H1 (cell line): ENCODE measurements around the gene BGLAP. TPM values are rescaled to one million over a fixed set of nuclear protein-coding genes. Genes with fewer than 3 reads are reported as not detected.

Source experiments
- CTCF ChIA-PET: fragments of 300-600 bp; sonication (Branson Sonifier 250); formaldehyde crosslinking; loops from one replicate; lab custom pipeline; 2021; ENCODE audit not compliant: partially characterized antibody; lab: Charles Lee
- POLR2A ChIA-PET: fragments of 300-600 bp; sonication (Branson Sonifier 250); formaldehyde crosslinking; loops from one replicate; lab custom pipeline; 2021; ENCODE audit warnings: inconsistent platforms; ENCODE audit not compliant: partially characterized antibody; lab: Charles Lee
- DNase-seq, 2 experiments: peaks; one replicate each; pipeline versions ENCODE4 v3.0.0 to v3.0.0-alpha.2; 2010 to 2022; ENCODE audit warnings: low spot score in 2 of 2, low read depth in 1 of 2, mixed read lengths in 1 of 2
- FAIRE-seq: peaks from 2 replicates; lab custom pipeline; 2011; peaks lifted over from hg19 to GRCh38; lab: Jason Lieb, UNC
- H2AFZ ChIP-seq: 2 replicates; pipeline ENCODE4 v1.8.1; 2012; ENCODE audit warnings: low read length, inconsistent platforms
- H2AK5ac ChIP-seq: 2 replicates; pipeline ENCODE4 v1.6.1; 2013; ENCODE audit warnings: low read depth, low read length
- H2BK120ac ChIP-seq: replicated peaks from 2 replicates; pipeline ENCODE3; 2013; ENCODE audit warnings: low read depth, low read length, inconsistent platforms
- H2BK12ac ChIP-seq: 2 replicates; pipeline ENCODE4 v1.6.1; 2013; ENCODE audit warnings: low read depth, low read length
- H2BK15ac ChIP-seq: 2 replicates; pipeline ENCODE4 v1.6.1; 2013; ENCODE audit warnings: low read length
- H2BK20ac ChIP-seq: 2 replicates; pipeline ENCODE4 v1.6.1; 2013; ENCODE audit warnings: low read length
- H2BK5ac ChIP-seq: 2 replicates; pipeline ENCODE4 v1.6.1; 2013; ENCODE audit warnings: low read depth, low read length
- H3K14ac ChIP-seq: 2 replicates; pipeline ENCODE4 v1.6.1; 2013; ENCODE audit warnings: inconsistent platforms; ENCODE audit not compliant: insufficient read length
- H3K18ac ChIP-seq: 2 replicates; pipeline ENCODE4 v1.6.1; 2013; ENCODE audit warnings: low read length; ENCODE audit errors: extremely low read depth
- H3K23ac ChIP-seq: 2 replicates; pipeline ENCODE4 v1.6.1; 2013; ENCODE audit warnings: inconsistent platforms; ENCODE audit not compliant: insufficient read length
- H3K23me2 ChIP-seq: 2 replicates; pipeline ENCODE4 v1.6.1; 2013; ENCODE audit warnings: low read depth, low read length
- H3K27ac ChIP-seq: 2 replicates; pipeline ENCODE4 v1.6.1; 2011; ENCODE audit warnings: low read depth, low read length, inconsistent platforms
- H3K27me3 ChIP-seq, 4 experiments: replicated peaks in 1 of 4; 1 replicate in 1 of 4; 2 replicates in 3 of 4; pipeline versions ENCODE4 v1.6.1 to v1.8.1; 2011 to 2013; ENCODE audit warnings: low read length in 3 of 4, mild to moderate bottlenecking in 3 of 4, inconsistent platforms in 2 of 4, mixed read lengths in 2 of 4, moderate library complexity in 1 of 4; ENCODE audit not compliant: control insufficient read depth in 3 of 4, insufficient read depth in 3 of 4; ENCODE audit errors: extremely low read depth in 1 of 4
- H3K36me3 ChIP-seq, 4 experiments: 2 replicates each; pipeline versions ENCODE4 v1.6.1 to v1.8.1; 2011 to 2013; ENCODE audit warnings: mild to moderate bottlenecking in 4 of 4, low read length in 3 of 4, moderate library complexity in 2 of 4, control low read depth in 1 of 4, inconsistent platforms in 1 of 4; ENCODE audit not compliant: insufficient read depth in 4 of 4, control insufficient read depth in 2 of 4
- H3K4ac ChIP-seq: replicated peaks from 2 replicates; pipeline ENCODE3; 2013; ENCODE audit warnings: low read length, low read depth, mixed read lengths, inconsistent platforms; ENCODE audit not compliant: insufficient read length
- H3K4me1 ChIP-seq, 4 experiments: replicated peaks in 1 of 4; 1 replicate in 1 of 4; 2 replicates in 3 of 4; pipeline versions ENCODE4 v1.6.1 to v1.8.1; 2011 to 2013; ENCODE audit warnings: low read length in 3 of 4, inconsistent platforms in 2 of 4, mixed read lengths in 1 of 4; ENCODE audit not compliant: insufficient read depth in 4 of 4, control insufficient read depth in 3 of 4
- H3K4me2 ChIP-seq, 2 experiments: 2 replicates each; pipeline versions ENCODE4 v1.6.1 to v1.8.1; 2011 to 2013; ENCODE audit warnings: low read depth in 2 of 2, low read length in 2 of 2, control low read depth in 1 of 2, inconsistent platforms in 1 of 2, mild to moderate bottlenecking in 1 of 2; ENCODE audit not compliant: insufficient read depth in 1 of 2
- H3K4me3 ChIP-seq, 4 experiments: fragments of 200-600, 300-600 bp in 1 of 4; sonication (generic), shearing (Covaris generic), sonication (Bioruptor Twin) in 1 of 4; 2 replicates each; pipeline versions ENCODE4 v1.5.1 to v1.8.1; 2011 to 2016; ENCODE audit warnings: low read length in 4 of 4, low read depth in 3 of 4, control low read depth in 2 of 4, inconsistent platforms in 2 of 4, mild to moderate bottlenecking in 2 of 4, mixed read lengths in 1 of 4, moderate library complexity in 1 of 4; ENCODE audit not compliant: insufficient read depth in 2 of 4; ENCODE audit errors: extremely low read depth in 1 of 4
- H3K56ac ChIP-seq: replicated peaks from 2 replicates; pipeline ENCODE3; 2013; ENCODE audit warnings: low read depth, mild to moderate bottlenecking, mixed read lengths, low read length, inconsistent platforms; ENCODE audit not compliant: insufficient read length
- H3K79me1 ChIP-seq: 2 replicates; pipeline ENCODE4 v1.6.1; 2013; ENCODE audit warnings: low read depth, low read length, control low read depth
- H3K79me2 ChIP-seq, 2 experiments: 2 replicates each; pipeline versions ENCODE4 v1.6.1 to v1.8.1; 2012 to 2013; ENCODE audit warnings: low read length in 2 of 2, mild to moderate bottlenecking in 2 of 2, inconsistent platforms in 1 of 2; ENCODE audit not compliant: insufficient read depth in 2 of 2, control insufficient read depth in 1 of 2
- H3K9ac ChIP-seq, 4 experiments: replicated peaks in 1 of 4; 1 replicate in 1 of 4; 2 replicates in 3 of 4; pipeline versions ENCODE4 v1.6.1 to v1.8.1; 2011 to 2013; ENCODE audit warnings: low read depth in 3 of 4, low read length in 3 of 4, control low read depth in 2 of 4, mild to moderate bottlenecking in 2 of 4, moderate library complexity in 2 of 4, inconsistent platforms in 1 of 4; ENCODE audit errors: extremely low read depth in 1 of 4
- H3K9me3 ChIP-seq, 2 experiments: 2 replicates each; pipeline versions ENCODE4 v1.6.1 to v1.8.1; 2012 to 2013; ENCODE audit warnings: mild to moderate bottlenecking in 2 of 2, moderate library complexity in 2 of 2, control low read depth in 1 of 2, inconsistent platforms in 1 of 2, low read depth in 1 of 2, low read length in 1 of 2, mixed read lengths in 1 of 2; ENCODE audit not compliant: insufficient read depth in 2 of 2
- H4K20me1 ChIP-seq, 2 experiments: replicated peaks in 1 of 2; 2 replicates each; pipeline versions ENCODE3 to v1.8.1; 2011 to 2013; ENCODE audit warnings: inconsistent platforms in 2 of 2, low read length in 2 of 2, mild to moderate bottlenecking in 1 of 2; ENCODE audit not compliant: insufficient read depth in 2 of 2, control insufficient read depth in 1 of 2
- H4K5ac ChIP-seq: 2 replicates; pipeline ENCODE4 v1.6.1; 2013; ENCODE audit warnings: low read length, low read depth, mixed read lengths, inconsistent platforms; ENCODE audit not compliant: insufficient read length
- H4K8ac ChIP-seq: 2 replicates; pipeline ENCODE4 v1.8.0; 2013; ENCODE audit warnings: mild to moderate bottlenecking, moderate library complexity, low read length, inconsistent platforms; ENCODE audit not compliant: insufficient read depth; ENCODE audit errors: extremely low read depth
- H4K91ac ChIP-seq: replicated peaks from 2 replicates; pipeline ENCODE3; 2013; ENCODE audit warnings: low read length, mixed read lengths, inconsistent platforms; ENCODE audit not compliant: insufficient read length
- ATF3 ChIP-seq: IDR thresholded peaks from 2 replicates; pipeline ENCODE4 v1.6.1; 2011; ENCODE audit warnings: low read depth, mild to moderate bottlenecking, low read length; ENCODE audit not compliant: insufficient read depth
- BRCA1 ChIP-seq: IDR thresholded peaks from 2 replicates; pipeline ENCODE4 v1.6.1; 2012; ENCODE audit warnings: low read depth, low read length, improper control_type of control experiment
- CBX8 ChIP-seq: fragments of 300-800, 300-1000 bp; sonication (generic); IDR thresholded peaks from 2 replicates; pipeline ENCODE4 v1.7.1; 2016; ENCODE audit warnings: low read depth, low read length, borderline replicate concordance
- TAF7 ChIP-seq: optimal IDR thresholded peaks from 2 replicates; pipeline ENCODE3; 2011; ENCODE audit warnings: low read depth, mild to moderate bottlenecking, inconsistent platforms, low read length, moderate library complexity, borderline replicate concordance
- YY1 ChIP-seq: IDR thresholded peaks from 2 replicates; pipeline ENCODE4 v1.6.1; 2011; ENCODE audit warnings: low read depth, mild to moderate bottlenecking, low read length
- WGBS, 2 experiments: shearing (Covaris generic) in 1 of 2; methylation state at CpG; one replicate each; pipeline versions ENCODE4 v1.1.6 to v1.1.7; 2013 to 2015; ENCODE audit warnings: low lambda C conversion rate in 2 of 2, mixed read lengths in 2 of 2, inconsistent platforms in 1 of 2, low coverage in 1 of 2, missing lambda C conversion rate in 1 of 2; ENCODE audit not compliant: insufficient replicate concordance in 2 of 2, insufficient coverage in 1 of 2, insufficient read length in 1 of 2; ENCODE audit errors: extremely low coverage in 1 of 2, missing lambda C conversion rate in 1 of 2; 5-methylcytosine and 5-hydroxymethylcytosine counted together
- polyA plus RNA-seq, 7 experiments: library from polyadenylated mRNA; depleted of rRNA in 3 of 7; stranded (reverse) in 5 of 7; unstranded in 2 of 7; fragments of >200 nt in 5 of 7; fragments of 200-250 nt in 2 of 7; gene quantifications; 1 replicate in 5 of 7; 2 replicates in 1 of 7; 4 replicates in 1 of 7; pipeline versions ENCODE4 v1.2.1 to v1.2.3, GENCODE V29; 2011 to 2013; ENCODE audit warnings: missing spikeins in 2 of 7, mixed read lengths in 2 of 7
- total RNA-seq: library from RNA; stranded (reverse); fragmentation: NEBNext Ultra II Directional; extraction: Animal tissue kit (Norgen Biotek cat#: 25700); gene quantifications from 2 replicates; pipeline ENCODE4 v1.2.1, GENCODE V29; 2021

The BGLAP gene
- total and polyA plus RNA-seq, 2 of the 8 experiments (the other 6 are each of a cell fraction or from before 2014, with no cell fraction given), result 1.2 to 1.5 TPM

DNA sequence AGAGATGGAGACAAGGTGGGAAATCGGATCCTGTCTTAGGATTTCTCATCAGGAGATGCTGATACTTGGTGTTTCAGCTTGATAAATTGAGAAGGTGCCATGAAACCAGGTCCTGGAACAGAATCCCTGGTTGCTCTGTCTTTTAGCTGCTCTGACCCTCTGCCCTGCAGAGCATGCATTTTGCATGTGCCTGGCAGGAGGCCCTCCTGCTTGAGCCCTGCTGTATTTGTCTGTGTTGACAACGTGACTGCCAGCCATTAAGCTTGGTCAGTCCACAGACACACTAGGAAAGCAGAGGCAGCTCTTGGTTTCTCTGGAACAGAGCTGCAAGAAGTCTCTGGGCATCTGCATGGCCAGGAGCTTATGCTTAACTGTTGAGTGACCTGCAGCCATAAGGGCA, 45.5 kb upstream of the BGLAP start:
- no peak overlapping the region for H4K8ac ChIP-seq
- H3K9me3 ChIP-seq, result no peaks in the 10 kb centered on the region
- H3K27me3 ChIP-seq, result no peaks in the 10 kb centered on the region
- H4K20me1 ChIP-seq, result peaks cover 0 to 10% of the 10 kb centered on the region in 2 experiments
- H4K91ac ChIP-seq, result no peak overlapping the region
- H2AK5ac ChIP-seq, result no peak overlapping the region
- H3K56ac ChIP-seq, result no peak overlapping the region
- WGBS, 2 experiments, result 71% methylated on average over 2 of the region's 2 CpGs; no CpG with 5 or more reads in 1 of the 2 experiments
- H2BK15ac ChIP-seq, result no peak overlapping the region
- no peak overlapping the region for H3K4ac ChIP-seq
- H3K23ac ChIP-seq, result no peak overlapping the region
- H2AFZ ChIP-seq, result no peak overlapping the region
- no peak overlapping the region; a peak in 2 of 4 replicates for H3K4me2 ChIP-seq
- peaks cover 16 to 59% of the 10 kb centered on the region in 2 experiments for H3K79me2 ChIP-seq
- H3K18ac ChIP-seq, result no peak overlapping the region
- H3K4me1 ChIP-seq, result peaks cover 2 to 16% (median 4%) of the 10 kb centered on the region in 4 experiments; a peak in 5 of 7 replicates
- no peak for TF ChIP-seq CBX8
- TF ChIP-seq BRCA1, result no peak
- no peak for TF ChIP-seq ATF3
- TF ChIP-seq TAF7, result no peak
- TF ChIP-seq YY1, result no peak
- peaks cover 21% of the 10 kb centered on the region for H3K79me1 ChIP-seq
- 0 out of 7 replicates have a peak overlapping the region, but pooled peaks of 1 of the 4 experiments have one; percentile 5 for H3K9ac ChIP-seq
- H3K27ac ChIP-seq, result 0 out of 2 replicates have a peak overlapping the region, but pooled peaks have one; percentile 3
- H2BK12ac ChIP-seq, result no peak overlapping the region
- no peak for DNase-seq
- H3K4me3 ChIP-seq, result no peak overlapping the region
- no peak for FAIRE-seq
- H2BK5ac ChIP-seq, result no peak overlapping the region
- ChIA-PET POLR2A (interaction anchor here (0.6 to 9.5 kb wide), 6 partner anchors 10 to 348 kb away, joined by 3 to 77 read pairs (median 3); partner anchors contain the start of gene PMF1), CTCF (interaction anchor here (1.0 to 5.3 kb wide), 8 partner anchors 20 to 163 kb away, joined by 3 to 41 read pairs (median 6); no protein-coding TSS in a partner anchor)
- H3K14ac ChIP-seq, result no peak overlapping the region
- H3K36me3 ChIP-seq, result peaks cover 4 to 16% (median 7%) of the 10 kb centered on the region in 4 experiments; a peak in 4 of 8 replicates
- no peak overlapping the region for H4K5ac ChIP-seq
- H2BK20ac ChIP-seq, result no peak overlapping the region
- no peak overlapping the region for H2BK120ac ChIP-seq
- peaks cover 6% of the 10 kb centered on the region; the same call in 1 of the 2 replicates for H3K23me2 ChIP-seq
